OCI-LY7 (cell line): ENCODE results near the gene EXOSC7. TPM values are rescaled to one million over a fixed set of nuclear protein-coding genes. Genes with fewer than 3 reads are reported as not detected.

ENCODE experiments used
- BruUV-seq: library from RNA; stranded (reverse); fragments of 400-500 nt; replicated peaks from 2 replicates; lab custom pipeline; 2021; lab: Mats Ljungman, UMichigan
- CTCF ChIA-PET: fragments of 300-600 bp; sonication (Branson Sonifier 250); formaldehyde crosslinking; loops from one replicate; lab custom pipeline; 2022; ENCODE audit warnings: antibody characterized with exemption; ENCODE audit not compliant: unreplicated experiment; lab: Charles Lee
- POLR2A ChIA-PET: fragments of 300-600 bp; sonication (Branson Sonifier 250); formaldehyde crosslinking; loops from one replicate; lab custom pipeline; 2022; ENCODE audit warnings: antibody characterized with exemption; lab: Charles Lee
- DNase-seq: peaks from one replicate; pipeline ENCODE4 v3.0.0-alpha.2; 2015; ENCODE audit warnings: low spot score
- H2AFZ ChIP-seq: fragments of 200-600 bp; sonication (generic), shearing (Covaris generic); 2 replicates; pipeline ENCODE4 v1.6.1; 2014; ENCODE audit warnings: mild to moderate bottlenecking, antibody characterized with exemption, low read length, moderate library complexity
- H3K27ac ChIP-seq: fragments of 200-600 bp; sonication (generic); 2 replicates; pipeline ENCODE4 v1.5.1; 2014; ENCODE audit warnings: mixed run types, low read depth, mild to moderate bottlenecking, moderate library complexity, low read length, inconsistent platforms; ENCODE audit not compliant: poor library complexity, severe bottlenecking
- H3K36me3 ChIP-seq: fragments of 200-600 bp; sonication (generic); 2 replicates; pipeline ENCODE4 v1.6.1; 2014; ENCODE audit warnings: mild to moderate bottlenecking, antibody characterized with exemption, low read length, moderate library complexity, mixed read lengths; ENCODE audit not compliant: insufficient read depth
- H3K4me1 ChIP-seq: fragments of 200-600 bp; sonication (generic); 2 replicates; pipeline ENCODE4 v1.5.1; 2014; ENCODE audit warnings: mild to moderate bottlenecking, low read length; ENCODE audit not compliant: insufficient read depth, poor library complexity, severe bottlenecking
- H3K4me2 ChIP-seq: fragments of 200-600 bp; sonication (generic); 2 replicates; pipeline ENCODE4 v1.6.1; 2014; ENCODE audit warnings: mild to moderate bottlenecking, low read length
- H3K4me3 ChIP-seq: fragments of 200-600 bp; sonication (generic); 2 replicates; pipeline ENCODE4 v1.5.1; 2014; ENCODE audit warnings: mild to moderate bottlenecking, low read depth, low read length; ENCODE audit not compliant: poor library complexity, severe bottlenecking
- H3K79me2 ChIP-seq: fragments of 200-600 bp; sonication (generic); 2 replicates; pipeline ENCODE4 v1.6.1; 2016; ENCODE audit warnings: low read depth, mild to moderate bottlenecking, low read length, moderate library complexity, mixed read lengths; ENCODE audit not compliant: insufficient read depth
- H3K9me2 ChIP-seq: fragments of 200-600 bp; sonication (generic); 2 replicates; pipeline ENCODE4 v1.6.1; 2016; ENCODE audit warnings: mild to moderate bottlenecking, low read length, mixed read lengths; ENCODE audit not compliant: insufficient read depth
- H3K9me3 ChIP-seq: fragments of 200-600 bp; sonication (generic); 2 replicates; pipeline ENCODE4 v1.6.1; 2014; ENCODE audit warnings: mild to moderate bottlenecking, mixed run types, low read length, mixed read lengths
- H4K20me1 ChIP-seq: fragments of 200-600 bp; sonication (generic); 2 replicates; pipeline ENCODE4 v1.6.1; 2014; ENCODE audit warnings: mild to moderate bottlenecking, antibody characterized with exemption, low read length, moderate library complexity, mixed read lengths; ENCODE audit not compliant: insufficient read depth
- CTCF ChIP-seq: fragments of 200-600 bp; sonication (generic); conservative IDR thresholded peaks from 2 replicates; pipeline ENCODE4 v1.5.1; 2014; ENCODE audit warnings: mild to moderate bottlenecking, antibody characterized with exemption, low read length, moderate library complexity, mixed read lengths
- EZH2phosphoT487 ChIP-seq: fragments of 200-600 bp; sonication (generic); IDR thresholded peaks from 2 replicates; pipeline ENCODE4 v1.6.1; 2018; ENCODE audit warnings: low read depth, borderline replicate concordance, mild to moderate bottlenecking, mixed run types, antibody characterized with exemption, low read length, moderate library complexity, mixed read lengths
- intact Hi-C: fragments of 100-400 bp; cut with micrococcal nuclease; formaldehyde crosslinking; loops from one replicate; pipeline ENCODE4 v1.10.0; 2022; ENCODE audit not compliant: unreplicated experiment
- total RNA-seq, 2 experiments: library from RNA; depleted of rRNA in 1 of 2; stranded (reverse); fragments of >200 nt in 1 of 2; shearing (Covaris generic) in 1 of 2; gene quantifications; 2 replicates each; pipeline ENCODE4 v1.2.3, GENCODE V29; 2014 to 2022

The EXOSC7 gene
- total RNA-seq, 2 experiments from 2014 or later: 60.3 to 65.3 TPM

DNA sequence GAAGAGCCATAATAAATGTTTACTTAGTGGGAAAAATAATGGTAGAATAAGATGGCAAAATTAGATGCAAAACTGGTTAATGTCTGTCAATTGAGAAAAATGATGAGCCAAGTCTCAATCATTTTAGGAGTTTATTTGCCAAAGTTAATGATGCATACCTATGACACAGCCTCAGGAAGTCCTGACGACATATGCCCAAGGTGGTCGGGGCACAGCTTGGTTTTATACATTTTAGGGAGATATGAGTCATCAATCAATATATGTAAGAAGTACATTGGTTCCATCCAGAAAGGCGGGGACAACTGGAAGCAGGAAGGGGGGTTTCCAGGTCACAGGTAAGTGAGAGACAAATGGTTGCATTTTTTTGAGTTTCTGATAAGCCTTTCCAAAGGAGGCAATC lies 81.5 kb downstream of the EXOSC7 start:
- Histone ChIP-seq H2AFZ (no peak overlapping the region), H4K20me1 (no peaks in the 10 kb centered on the region), H3K4me2 (no peak overlapping the region), H3K79me2 (no peaks in the 10 kb centered on the region), H3K27ac (no peak overlapping the region), H3K4me3 (no peak overlapping the region), H3K36me3 (no peaks in the 10 kb centered on the region), H3K9me3 (no peaks in the 10 kb centered on the region), H3K9me2 (no peaks in the 10 kb centered on the region), H3K4me1 (no peaks in the 10 kb centered on the region)
- no peak for TF ChIP-seq CTCF
- TF ChIP-seq EZH2phosphoT487: no peak
- no TSS peak for BruUV-seq
- intact Hi-C loops: no loop called here
- no peak for DNase-seq
- POLR2A ChIA-PET: interaction anchor here (0.6 kb wide), 1 partner anchor 60 kb away, joined by 3 read pairs; no protein-coding TSS in a partner anchor
- CTCF ChIA-PET: no interaction called here

DNA sequence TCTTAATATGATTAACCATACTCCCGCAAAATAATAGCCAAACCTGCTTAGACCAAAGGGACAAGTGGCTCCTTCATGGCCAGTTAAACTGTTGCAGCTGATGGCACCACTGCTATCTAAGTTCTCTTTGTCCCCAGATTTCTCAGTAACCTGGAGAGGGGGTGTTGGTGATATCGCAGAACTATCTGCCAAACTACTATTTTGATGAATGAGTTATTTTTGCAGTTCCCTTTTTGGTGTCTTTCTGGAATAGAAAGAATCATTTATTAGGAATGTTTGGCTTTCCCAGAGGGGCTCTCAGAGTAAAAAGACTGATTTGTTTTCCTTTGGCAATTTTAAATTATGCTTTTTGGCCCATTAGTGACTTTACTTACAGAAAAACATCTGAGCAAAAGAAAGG lies 83.1 kb downstream of the EXOSC7 start:
- intact Hi-C loops: no loop called here
- ChIA-PET POLR2A (interaction anchor here (0.7 kb wide), 1 partner anchor 1088 kb away, joined by 3 read pairs; no protein-coding TSS in a partner anchor), CTCF (no interaction called here)
- TF ChIP-seq EZH2phosphoT487 (no peak), CTCF (no peak)
- H3K79me2 ChIP-seq: no peaks in the 10 kb centered on the region
- H3K9me2 ChIP-seq: no peaks in the 10 kb centered on the region
- H3K4me1 ChIP-seq: no peaks in the 10 kb centered on the region
- no peak overlapping the region for H2AFZ ChIP-seq
- H4K20me1 ChIP-seq: no peaks in the 10 kb centered on the region
- no peak overlapping the region for H3K4me2 ChIP-seq
- BruUV-seq: no TSS peak
- H3K4me3 ChIP-seq: no peak overlapping the region
- H3K36me3 ChIP-seq: no peaks in the 10 kb centered on the region
- no peaks in the 10 kb centered on the region for H3K9me3 ChIP-seq
- DNase-seq: no peak
- H3K27ac ChIP-seq: no peak overlapping the region

GRCh38 chr3:45060165-45060892 lies 84.3 kb downstream of the EXOSC7 start:
- ChIA-PET CTCF (no interaction called here), POLR2A (interaction anchor here (0.6 kb wide), 1 partner anchor 56 kb away, joined by 3 read pairs; no protein-coding TSS in a partner anchor)
- Histone ChIP-seq H3K27ac (no peak overlapping the region), H3K36me3 (no peaks in the 10 kb centered on the region), H2AFZ (no peak overlapping the region), H3K79me2 (no peaks in the 10 kb centered on the region), H3K4me3 (no peak overlapping the region), H3K4me2 (no peak overlapping the region), H4K20me1 (no peaks in the 10 kb centered on the region), H3K4me1 (no peaks in the 10 kb centered on the region), H3K9me3 (no peaks in the 10 kb centered on the region), H3K9me2 (no peaks in the 10 kb centered on the region)
- no peak for DNase-seq
- intact Hi-C loops: no loop called here
- TF ChIP-seq EZH2phosphoT487 (no peak), CTCF (no peak)
- no TSS peak for BruUV-seq
